ENCODE data around the gene SPECC1.

Gene SPECC1

DNA sequence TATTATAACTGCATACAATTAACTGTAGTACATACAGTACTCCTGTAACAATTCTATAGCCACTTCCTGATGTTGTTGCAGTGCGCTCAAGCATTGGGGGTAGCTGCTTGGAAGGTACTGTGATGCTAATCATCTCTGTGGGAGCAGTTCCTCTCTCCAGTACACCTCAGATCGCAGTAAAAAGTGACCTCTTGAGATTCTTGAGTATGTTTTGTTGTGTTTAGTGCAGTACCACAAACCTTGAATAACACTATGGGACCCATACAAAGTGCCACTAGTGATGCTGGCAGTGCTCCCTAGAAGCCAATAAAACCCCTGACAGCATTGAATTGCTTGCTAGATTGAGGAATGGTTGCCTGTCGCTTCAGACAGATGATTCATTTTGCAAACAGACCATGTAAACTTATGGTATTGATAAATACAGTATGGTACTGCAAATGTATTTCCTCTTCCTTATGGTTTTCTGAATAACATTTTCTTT lies 193.0 kb downstream of the SPECC1 start:
- TF ChIP-seq, protein P1, sequence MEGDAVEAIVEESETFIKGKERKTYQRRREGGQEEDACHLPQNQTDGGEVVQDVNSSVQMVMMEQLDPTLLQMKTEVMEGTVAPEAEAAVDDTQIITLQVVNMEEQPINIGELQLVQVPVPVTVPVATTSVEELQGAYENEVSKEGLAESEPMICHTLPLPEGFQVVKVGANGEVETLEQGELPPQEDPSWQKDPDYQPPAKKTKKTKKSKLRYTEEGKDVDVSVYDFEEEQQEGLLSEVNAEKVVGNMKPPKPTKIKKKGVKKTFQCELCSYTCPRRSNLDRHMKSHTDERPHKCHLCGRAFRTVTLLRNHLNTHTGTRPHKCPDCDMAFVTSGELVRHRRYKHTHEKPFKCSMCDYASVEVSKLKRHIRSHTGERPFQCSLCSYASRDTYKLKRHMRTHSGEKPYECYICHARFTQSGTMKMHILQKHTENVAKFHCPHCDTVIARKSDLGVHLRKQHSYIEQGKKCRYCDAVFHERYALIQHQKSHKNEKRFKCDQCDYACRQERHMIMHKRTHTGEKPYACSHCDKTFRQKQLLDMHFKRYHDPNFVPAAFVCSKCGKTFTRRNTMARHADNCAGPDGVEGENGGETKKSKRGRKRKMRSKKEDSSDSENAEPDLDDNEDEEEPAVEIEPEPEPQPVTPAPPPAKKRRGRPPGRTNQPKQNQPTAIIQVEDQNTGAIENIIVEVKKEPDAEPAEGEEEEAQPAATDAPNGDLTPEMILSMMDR (IDR thresholded peaks at IDR 0.05; ENCODE audit: low read length): no peak
- Histone ChIP-seq H3K4me1 (ENCODE audit: insufficient read depth, low read length, severe bottlenecking) (no peaks in the 10 kb centered on the region), H3K4me2 (ENCODE audit: low read length) (no peak overlapping the region), H3K9me3 (ENCODE audit: low read length) (no peaks in the 10 kb centered on the region), H3K4me3 (ENCODE audit: low read depth, low read length, poor library complexity, severe bottlenecking) (no peak overlapping the region), H2AFZ (ENCODE audit: low read length) (no peak overlapping the region), H3K9ac (ENCODE audit: low read length) (no peak overlapping the region), H3K9me2 (ENCODE audit: low read depth, low read length) (no peaks in the 10 kb centered on the region), H3F3A (ENCODE audit: insufficient read depth, low read length) (no peaks in the 10 kb centered on the region), H3K36me3 (ENCODE audit: insufficient read depth, low read length) (no peaks in the 10 kb centered on the region), H4K20me1 (ENCODE audit: insufficient read depth, low read length) (no peaks in the 10 kb centered on the region), H3K27me3 (ENCODE audit: insufficient read depth, low read length) (no peaks in the 10 kb centered on the region), H3K79me2 (ENCODE audit: insufficient read depth, low read length) (no peaks in the 10 kb centered on the region), H3K27ac (ENCODE audit: low read depth, low read length, poor library complexity, severe bottlenecking) (no peak overlapping the region)

DNA sequence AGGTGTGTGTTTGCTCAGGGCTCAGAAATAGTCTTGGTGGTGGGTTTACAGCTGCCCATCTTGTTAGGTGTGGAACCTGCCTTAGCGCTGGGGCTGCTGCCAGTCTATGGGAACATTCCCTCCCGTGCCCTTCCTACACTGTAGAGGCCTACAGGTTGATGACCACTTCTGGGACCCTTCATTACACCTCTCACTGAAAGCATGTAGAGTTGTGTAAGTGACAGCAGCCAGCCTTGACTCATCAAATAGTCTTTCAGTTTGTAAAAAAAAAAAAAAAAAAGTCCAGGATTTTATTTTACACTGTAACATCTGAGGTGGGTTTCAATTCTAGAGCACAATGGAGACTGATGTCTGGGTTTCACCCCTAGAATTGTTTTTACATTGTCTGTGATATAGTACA lies 193.9 kb downstream of the SPECC1 start:
- Histone ChIP-seq H3K79me2 (ENCODE audit: insufficient read depth, low read length) (no peaks in the 10 kb centered on the region), H3K4me2 (ENCODE audit: low read length) (no peak overlapping the region), H3K9ac (ENCODE audit: low read length) (no peak overlapping the region), H2AFZ (ENCODE audit: low read length) (no peak overlapping the region), H3K36me3 (ENCODE audit: insufficient read depth, low read length) (no peaks in the 10 kb centered on the region), H4K20me1 (ENCODE audit: insufficient read depth, low read length) (no peaks in the 10 kb centered on the region), H3K27ac (ENCODE audit: low read depth, low read length, poor library complexity, severe bottlenecking) (no peak overlapping the region), H3K27me3 (ENCODE audit: insufficient read depth, low read length) (no peaks in the 10 kb centered on the region), H3K4me3 (ENCODE audit: low read depth, low read length, poor library complexity, severe bottlenecking) (no peak overlapping the region), H3K9me2 (ENCODE audit: low read depth, low read length) (no peaks in the 10 kb centered on the region), H3K9me3 (ENCODE audit: low read length) (no peaks in the 10 kb centered on the region), H3K4me1 (ENCODE audit: insufficient read depth, low read length, severe bottlenecking) (no peaks in the 10 kb centered on the region), H3F3A (ENCODE audit: insufficient read depth, low read length) (no peaks in the 10 kb centered on the region)
- no peak for TF ChIP-seq EZH2 (IDR thresholded peaks at IDR 0.05; ENCODE audit: borderline replicate concordance, low read length)
- TF ChIP-seq, protein P1 (IDR thresholded peaks at IDR 0.05; ENCODE audit: low read length): no peak

DNA sequence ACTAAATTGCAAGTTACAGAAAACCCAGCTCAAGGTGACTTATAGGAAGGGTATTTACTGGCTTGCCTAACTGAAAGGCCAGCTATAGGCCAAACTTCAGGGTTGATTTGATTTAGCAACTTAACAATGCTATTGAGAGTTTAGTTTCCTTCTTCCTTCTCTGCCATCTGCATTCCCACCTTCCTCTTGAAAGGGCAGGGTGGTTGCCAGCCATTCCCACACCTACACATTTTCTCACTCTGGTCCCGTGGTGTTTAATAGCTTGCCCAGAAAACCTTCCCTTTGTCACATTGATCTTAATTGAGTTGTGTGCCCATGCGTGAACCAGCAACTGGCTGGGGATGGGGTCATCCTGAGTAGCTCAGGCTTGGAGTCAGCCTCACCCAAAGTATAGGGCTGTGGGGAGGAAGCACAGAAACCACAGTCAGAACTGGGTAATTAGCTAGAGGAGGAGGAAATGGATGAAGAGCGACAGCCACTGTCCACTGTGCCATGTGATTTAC lies 194.7 kb downstream of the SPECC1 start:
- H3K9me3 ChIP-seq (ENCODE audit: low read length): no peaks in the 10 kb centered on the region
- no peaks in the 10 kb centered on the region for H3K79me2 ChIP-seq (ENCODE audit: insufficient read depth, low read length)
- H3K36me3 ChIP-seq (ENCODE audit: insufficient read depth, low read length): no peaks in the 10 kb centered on the region
- no peaks in the 10 kb centered on the region for H3K9me2 ChIP-seq (ENCODE audit: low read depth, low read length)
- no peak overlapping the region for H3K4me3 ChIP-seq (ENCODE audit: low read depth, low read length, poor library complexity, severe bottlenecking)
- no peak overlapping the region for H3K27ac ChIP-seq (ENCODE audit: low read depth, low read length, poor library complexity, severe bottlenecking)
- no peak overlapping the region for H2AFZ ChIP-seq (ENCODE audit: low read length)
- no peaks in the 10 kb centered on the region for H3K27me3 ChIP-seq (ENCODE audit: insufficient read depth, low read length)
- TF ChIP-seq, protein P1 (IDR thresholded peaks at IDR 0.05; ENCODE audit: low read length): no peak
- TF ChIP-seq EZH2 (IDR thresholded peaks at IDR 0.05; ENCODE audit: borderline replicate concordance, low read length): no peak
- no peaks in the 10 kb centered on the region for H3K4me1 ChIP-seq (ENCODE audit: insufficient read depth, low read length, severe bottlenecking)
- no peaks in the 10 kb centered on the region for H3F3A ChIP-seq (ENCODE audit: insufficient read depth, low read length)
- no peak overlapping the region for H3K9ac ChIP-seq (ENCODE audit: low read length)
- H4K20me1 ChIP-seq (ENCODE audit: insufficient read depth, low read length): no peaks in the 10 kb centered on the region
- no peak overlapping the region for H3K4me2 ChIP-seq (ENCODE audit: low read length)

All from OCI-LY1 (cell line).